Ureter (tissue), 1 donor: ENCODE data around the gene PDSS1. TPM values are rescaled to one million over a fixed set of nuclear protein-coding genes. Genes with fewer than 3 reads are reported as not detected.

Experiments used
- DNase-seq: peaks from one replicate; pipeline ENCODE4 v3.0.0-alpha.2; 2020; ENCODE audit warnings: low spot score
- total RNA-seq: library from RNA; stranded (reverse); gene quantifications from one replicate; pipeline ENCODE4 v1.2.4, GENCODE V29; 2023
- donor health status: DM: yes; HTN: yes; CAD: no.

Gene PDSS1
- total RNA-seq, 1 donor from 2014 or later, result 8.8 TPM

- no peak for DNase-seq
These were observed 2.1 kb downstream of the PDSS1 start for GRCh38 chr10:26699631-26700030.

- DNase-seq, result no peak
These were observed 3.6 kb downstream of the PDSS1 start for GRCh38 chr10:26700884-26701630.

GRCh38 chr10:26703096-26703495, 5.6 kb downstream of the PDSS1 start:
- DNase-seq, result no peak

- no peak for DNase-seq
These were observed 6.5 kb downstream of the PDSS1 start for GRCh38 chr10:26703974-26704373.

GRCh38 chr10:26706206-26706605, 8.7 kb downstream of the PDSS1 start:
- no peak for DNase-seq

- no peak for DNase-seq
These were observed 9.4 kb downstream of the PDSS1 start for GRCh38 chr10:26706936-26707335.

- no peak for DNase-seq
These were observed 13.8 kb downstream of the PDSS1 start for GRCh38 chr10:26711324-26711723.

- DNase-seq, result no peak
These were observed 17.1 kb downstream of the PDSS1 start for GRCh38 chr10:26714415-26715136.

GRCh38 chr10:26715137-26715487, 17.6 kb downstream of the PDSS1 start:
- DNase-seq, result no peak

- no peak for DNase-seq
These were observed 20.0 kb downstream of the PDSS1 start for GRCh38 chr10:26717476-26717875.

GRCh38 chr10:26721561-26721960, 24.1 kb downstream of the PDSS1 start:
- DNase-seq, result no peak

- DNase-seq, result no peak
These were observed 25.5 kb downstream of the PDSS1 start for GRCh38 chr10:26723016-26723415.

GRCh38 chr10:26725837-26726727, 28.6 kb downstream of the PDSS1 start:
- peak; percentile 63 for DNase-seq

GRCh38 chr10:26727005-26727404, 29.5 kb downstream of the PDSS1 start:
- no peak for DNase-seq

GRCh38 chr10:26728957-26729356, 31.5 kb downstream of the PDSS1 start:
- no peak for DNase-seq

- DNase-seq, result no peak
These were observed 31.9 kb downstream of the PDSS1 start for GRCh38 chr10:26729395-26729794.

- DNase-seq, result no peak
These were observed 33.1 kb downstream of the PDSS1 start for GRCh38 chr10:26730552-26730951.

- DNase-seq, result peak; percentile 72
These were observed 36.5 kb downstream of the PDSS1 start for GRCh38 chr10:26733750-26734568.

GRCh38 chr10:26735435-26735834, 37.9 kb downstream of the PDSS1 start:
- no peak for DNase-seq

- DNase-seq, result no peak
These were observed 40.2 kb downstream of the PDSS1 start for GRCh38 chr10:26737730-26738129.

GRCh38 chr10:26738301-26738911, 40.9 kb downstream of the PDSS1 start:
- DNase-seq, result no peak
